Keratinocyte (primary cell): ENCODE data around the gene VCAN. TPM values are rescaled to one million over a fixed set of nuclear protein-coding genes. Genes with fewer than 3 reads are reported as not detected.

ENCODE experiments used
- DNase-seq: peaks from one replicate; pipeline ENCODE4 v3.0.0-alpha.2; 2011; ENCODE audit warnings: low read depth, missing footprints, low spot score
- FAIRE-seq: peaks from 2 replicates; lab custom pipeline; 2011; peaks lifted over from hg19 to GRCh38; lab: Jason Lieb, UNC
- H2AFZ ChIP-seq: 2 replicates; pipeline ENCODE4 v1.6.0; 2012; ENCODE audit warnings: low read length, control low read depth, inconsistent platforms; ENCODE audit not compliant: control insufficient read depth
- H3K27ac ChIP-seq: 2 replicates; pipeline ENCODE4 v1.5.1; 2011; ENCODE audit warnings: low read length; ENCODE audit not compliant: control insufficient read depth, insufficient read depth
- H3K27me3 ChIP-seq: 3 replicates; pipeline ENCODE4 v1.6.0; 2011; ENCODE audit warnings: low read length; ENCODE audit not compliant: control insufficient read depth, insufficient read depth; ENCODE audit errors: extremely low read depth
- H3K36me3 ChIP-seq, 2 experiments: 2 replicates in 1 of 2; 3 replicates in 1 of 2; pipeline ENCODE4 v1.5.1; 2011; ENCODE audit warnings: low read length in 2 of 2, mild to moderate bottlenecking in 1 of 2; ENCODE audit not compliant: control insufficient read depth in 2 of 2, insufficient read depth in 2 of 2; ENCODE audit errors: extremely low read depth in 1 of 2
- H3K4me1 ChIP-seq: 3 replicates; pipeline ENCODE4 v1.5.1; 2011; ENCODE audit warnings: low read length; ENCODE audit not compliant: control insufficient read depth, insufficient read depth; ENCODE audit errors: extremely low read depth
- H3K4me2 ChIP-seq: 3 replicates; pipeline ENCODE4 v1.6.0; 2011; ENCODE audit warnings: low read depth, low read length; ENCODE audit not compliant: control insufficient read depth, insufficient read depth; ENCODE audit errors: extremely low read depth
- H3K4me3 ChIP-seq, 3 experiments: fragments of 200-600 bp in 1 of 3; sonication (generic) in 1 of 3; 2 replicates in 2 of 3; 3 replicates in 1 of 3; pipeline ENCODE4 v1.5.1; 2011 to 2016; ENCODE audit warnings: low read length in 3 of 3, mild to moderate bottlenecking in 3 of 3, control low read depth in 2 of 3, inconsistent platforms in 1 of 3, low read depth in 1 of 3, mixed read lengths in 1 of 3, mixed run types in 1 of 3, moderate library complexity in 1 of 3; ENCODE audit not compliant: control insufficient read depth in 2 of 3, insufficient read depth in 2 of 3; ENCODE audit errors: extremely low read depth in 1 of 3
- H3K79me2 ChIP-seq: 2 replicates; pipeline ENCODE4 v1.6.0; 2012; ENCODE audit warnings: low read length; ENCODE audit not compliant: control insufficient read depth, insufficient read depth
- H3K9ac ChIP-seq: 3 replicates; pipeline ENCODE4 v1.6.0; 2011; ENCODE audit warnings: low read length; ENCODE audit not compliant: control insufficient read depth, insufficient read depth; ENCODE audit errors: extremely low read depth
- H3K9me1 ChIP-seq: 3 replicates; pipeline ENCODE4 v1.6.0; 2011; ENCODE audit warnings: low read length; ENCODE audit not compliant: control insufficient read depth, insufficient read depth; ENCODE audit errors: extremely low read depth
- H3K9me3 ChIP-seq: 2 replicates; pipeline ENCODE4 v1.5.1; 2012; ENCODE audit warnings: low read depth, low read length; ENCODE audit not compliant: control insufficient read depth
- H4K20me1 ChIP-seq: 3 replicates; pipeline ENCODE4 v1.6.0; 2011; ENCODE audit warnings: low read length; ENCODE audit not compliant: control insufficient read depth, insufficient read depth; ENCODE audit errors: extremely low read depth
- EZH2 ChIP-seq: IDR thresholded peaks from one replicate; pipeline ENCODE4 v1.6.1; 2012; ENCODE audit warnings: inconsistent platforms, mild to moderate bottlenecking, low read length, moderate library complexity
- dilution Hi-C: fragments of 300-500 bp; cut with MboI; formaldehyde crosslinking; loops from one replicate; pipeline ENCODE4 v1.7.0; 2020; ENCODE audit warnings: low sequenced_read_pairs; ENCODE audit not compliant: extremely low pct_ligation_motif_present
- polyA plus RNA-seq, 5 experiments: library from polyadenylated mRNA; depleted of rRNA in 3 of 5; stranded (reverse) in 3 of 5; stranded (forward) in 1 of 5; unstranded in 1 of 5; fragments of >200 nt; gene quantifications; 1 replicate in 1 of 5; 2 replicates in 3 of 5; 3 replicates in 1 of 5; pipeline versions ENCODE4 v1.2.1 to v1.2.3, GENCODE V29; 2011 to 2012; ENCODE audit warnings: missing spikeins in 2 of 5, low read depth in 1 of 5, low replicate concordance in 1 of 5
- TF ChIP-seq, protein P1 (sequence below), 3 experiments: IDR thresholded peaks in 1 of 3; conservative IDR thresholded peaks in 1 of 3; optimal IDR thresholded peaks in 1 of 3; 2 replicates in 2 of 3; 3 replicates in 1 of 3; pipeline versions ENCODE3 to v1.5.1; 2011; ENCODE audit warnings: low read length in 3 of 3, mild to moderate bottlenecking in 3 of 3, moderate library complexity in 2 of 3, control low read depth in 1 of 3, inconsistent platforms in 1 of 3; ENCODE audit not compliant: insufficient read depth in 2 of 3; ENCODE audit errors: extremely low read depth in 1 of 3

Gene VCAN
- polyA plus RNA-seq, 1 donor (not counting 4 experiments of a cell fraction or from before 2014, with no cell fraction given), result 1.9 TPM

DNA sequence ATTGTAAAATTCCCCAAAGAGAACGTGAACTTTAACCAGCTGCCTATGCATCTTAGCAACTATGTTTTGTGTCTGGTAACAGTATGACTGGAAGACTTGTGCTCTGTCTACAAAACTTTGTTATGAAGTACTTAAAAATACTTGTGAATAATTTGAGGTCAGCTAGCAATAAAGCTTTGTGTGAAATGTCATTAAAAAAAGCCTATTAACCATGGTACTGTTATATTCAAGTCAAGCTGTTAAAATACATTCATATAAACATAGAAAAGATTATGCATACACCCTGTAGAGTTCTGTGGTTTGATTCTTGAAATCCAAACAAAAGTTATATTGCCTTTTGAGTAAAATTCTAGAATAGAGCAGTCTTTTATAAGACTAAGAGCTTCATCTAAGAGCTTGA, 60.1 kb downstream of the VCAN start:
- FAIRE-seq (no peak), DNase-seq (no peak)
- H3K79me2 ChIP-seq, result no peaks in the 10 kb centered on the region
- H3K4me2 ChIP-seq, result no peak overlapping the region
- no peak overlapping the region for H2AFZ ChIP-seq
- H3K9ac ChIP-seq, result no peak overlapping the region
- H3K36me3 ChIP-seq, result no peaks in the 10 kb centered on the region
- no peaks in the 10 kb centered on the region for H4K20me1 ChIP-seq
- H3K9me3 ChIP-seq, result no peaks in the 10 kb centered on the region
- no peaks in the 10 kb centered on the region for H3K4me1 ChIP-seq
- H3K27ac ChIP-seq, result no peak overlapping the region
- dilution Hi-C loops, result no loop called here
- no peak for TF ChIP-seq EZH2
- TF ChIP-seq, protein P1, sequence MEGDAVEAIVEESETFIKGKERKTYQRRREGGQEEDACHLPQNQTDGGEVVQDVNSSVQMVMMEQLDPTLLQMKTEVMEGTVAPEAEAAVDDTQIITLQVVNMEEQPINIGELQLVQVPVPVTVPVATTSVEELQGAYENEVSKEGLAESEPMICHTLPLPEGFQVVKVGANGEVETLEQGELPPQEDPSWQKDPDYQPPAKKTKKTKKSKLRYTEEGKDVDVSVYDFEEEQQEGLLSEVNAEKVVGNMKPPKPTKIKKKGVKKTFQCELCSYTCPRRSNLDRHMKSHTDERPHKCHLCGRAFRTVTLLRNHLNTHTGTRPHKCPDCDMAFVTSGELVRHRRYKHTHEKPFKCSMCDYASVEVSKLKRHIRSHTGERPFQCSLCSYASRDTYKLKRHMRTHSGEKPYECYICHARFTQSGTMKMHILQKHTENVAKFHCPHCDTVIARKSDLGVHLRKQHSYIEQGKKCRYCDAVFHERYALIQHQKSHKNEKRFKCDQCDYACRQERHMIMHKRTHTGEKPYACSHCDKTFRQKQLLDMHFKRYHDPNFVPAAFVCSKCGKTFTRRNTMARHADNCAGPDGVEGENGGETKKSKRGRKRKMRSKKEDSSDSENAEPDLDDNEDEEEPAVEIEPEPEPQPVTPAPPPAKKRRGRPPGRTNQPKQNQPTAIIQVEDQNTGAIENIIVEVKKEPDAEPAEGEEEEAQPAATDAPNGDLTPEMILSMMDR (optimal IDR thresholded peaks at IDR 0.05 in 1 of 3, IDR thresholded peaks at IDR 0.05 in 1 of 3, conservative IDR thresholded peaks at IDR 0.05 in 1 of 3; ENCODE audit: extremely low read depth in 1 of 3, insufficient read depth in 2 of 3, low read length in 3 of 3), result no peak
- no peaks in the 10 kb centered on the region for H3K9me1 ChIP-seq
- no peaks in the 10 kb centered on the region for H3K27me3 ChIP-seq
- H3K4me3 ChIP-seq, result no peak overlapping the region

GRCh38 chr5:83538786-83539462, 67.4 kb downstream of the VCAN start:
- Histone ChIP-seq H3K9ac (no peak overlapping the region), H3K79me2 (no peaks in the 10 kb centered on the region), H3K4me2 (no peak overlapping the region), H4K20me1 (no peaks in the 10 kb centered on the region), H3K9me1 (no peaks in the 10 kb centered on the region), H3K27me3 (no peaks in the 10 kb centered on the region), H3K27ac (no peak overlapping the region), H3K36me3 (no peaks in the 10 kb centered on the region), H3K4me3 (no peak overlapping the region), H2AFZ (no peak overlapping the region), H3K9me3 (no peaks in the 10 kb centered on the region), H3K4me1 (no peaks in the 10 kb centered on the region)
- dilution Hi-C loops, result no loop called here
- TF ChIP-seq, protein P1 (optimal IDR thresholded peaks at IDR 0.05 in 1 of 3, IDR thresholded peaks at IDR 0.05 in 1 of 3, conservative IDR thresholded peaks at IDR 0.05 in 1 of 3; ENCODE audit: extremely low read depth in 1 of 3, insufficient read depth in 2 of 3, low read length in 3 of 3), result no peak
- TF ChIP-seq EZH2, result no peak
- FAIRE-seq (no peak), DNase-seq (no peak)
